Trophoblast cell (in vitro differentiated cells and primary cell): ENCODE data around the gene ZNF41.

Experiments
- DNase-seq, 2 donors: peaks; one replicate each; pipeline ENCODE4 v3.0.0-alpha.2; 2016
- H2AFZ ChIP-seq: 2 replicates; pipeline ENCODE4 v1.6.1; 2013; ENCODE audit warnings: low read length, moderate library complexity, mild to moderate bottlenecking; ENCODE audit not compliant: insufficient read depth, poor library complexity
- H2AK5ac ChIP-seq: 2 replicates; pipeline ENCODE4 v1.6.1; 2013; ENCODE audit warnings: mild to moderate bottlenecking, low read length
- H2BK120ac ChIP-seq: 2 replicates; pipeline ENCODE4 v1.6.1; 2013; ENCODE audit warnings: low read length, mild to moderate bottlenecking, moderate library complexity; ENCODE audit not compliant: insufficient read depth, poor library complexity
- H2BK12ac ChIP-seq: 2 replicates; pipeline ENCODE4 v1.6.1; 2013; ENCODE audit warnings: mild to moderate bottlenecking, low read length, moderate library complexity
- H2BK5ac ChIP-seq: 2 replicates; pipeline ENCODE4 v1.6.1; 2013; ENCODE audit warnings: low read length, low read depth, moderate library complexity, mild to moderate bottlenecking; ENCODE audit not compliant: poor library complexity
- H3K14ac ChIP-seq: 2 replicates; pipeline ENCODE4 v1.6.1; 2013; ENCODE audit warnings: mild to moderate bottlenecking, low read length
- H3K18ac ChIP-seq: 2 replicates; pipeline ENCODE4 v1.6.1; 2013; ENCODE audit warnings: mild to moderate bottlenecking, low read length
- H3K23ac ChIP-seq: 2 replicates; pipeline ENCODE4 v1.6.1; 2013; ENCODE audit warnings: low read length
- H3K27ac ChIP-seq: 2 replicates; pipeline ENCODE4 v1.5.1; 2013; ENCODE audit warnings: low read depth, mild to moderate bottlenecking, inconsistent platforms, low read length, moderate library complexity
- H3K27me3 ChIP-seq: 2 replicates; pipeline ENCODE4 v1.6.1; 2013; ENCODE audit warnings: inconsistent platforms, mild to moderate bottlenecking, low read length, moderate library complexity; ENCODE audit not compliant: insufficient read depth
- H3K36me3 ChIP-seq, 2 experiments: 1 replicate in 1 of 2; 2 replicates in 1 of 2; pipeline ENCODE4 v1.6.1; 2013; ENCODE audit warnings: low read length in 2 of 2, mild to moderate bottlenecking in 2 of 2, moderate library complexity in 1 of 2; ENCODE audit not compliant: insufficient read depth in 2 of 2, control insufficient read depth in 1 of 2
- H3K4ac ChIP-seq: 2 replicates; pipeline ENCODE4 v1.6.1; 2013; ENCODE audit warnings: low read depth, mild to moderate bottlenecking, low read length, moderate library complexity
- H3K4me1 ChIP-seq, 2 experiments: 1 replicate in 1 of 2; 2 replicates in 1 of 2; pipeline ENCODE4 v1.6.1; 2013; ENCODE audit warnings: low read length in 2 of 2, mild to moderate bottlenecking in 2 of 2, moderate library complexity in 1 of 2; ENCODE audit not compliant: insufficient read depth in 2 of 2, control insufficient read depth in 1 of 2
- H3K4me2 ChIP-seq: 2 replicates; pipeline ENCODE4 v1.6.1; 2013; ENCODE audit warnings: inconsistent platforms, mild to moderate bottlenecking, low read length, moderate library complexity
- H3K4me3 ChIP-seq: 2 replicates; pipeline ENCODE4 v1.5.1; 2013; ENCODE audit warnings: mild to moderate bottlenecking, low read depth, low read length, inconsistent platforms
- H3K79me1 ChIP-seq: one replicate; pipeline ENCODE4 v1.6.1; 2013; ENCODE audit warnings: low read length
- H3K79me2 ChIP-seq: 2 replicates; pipeline ENCODE4 v1.6.1; 2013; ENCODE audit warnings: low read length, mild to moderate bottlenecking; ENCODE audit not compliant: control insufficient read depth, insufficient read depth, poor library complexity
- H3K9ac ChIP-seq: 2 replicates; pipeline ENCODE4 v1.6.1; 2013; ENCODE audit warnings: mild to moderate bottlenecking, low read length
- H3K9me3 ChIP-seq: 2 replicates; pipeline ENCODE4 v1.6.1; 2013; ENCODE audit warnings: low read depth, mild to moderate bottlenecking, control low read depth, inconsistent platforms, low read length; ENCODE audit not compliant: insufficient read depth
- H4K12ac ChIP-seq: 2 replicates; pipeline ENCODE4 v1.6.1; 2013; ENCODE audit warnings: low read depth, mild to moderate bottlenecking, low read length, moderate library complexity
- H4K8ac ChIP-seq: 2 replicates; pipeline ENCODE4 v1.6.1; 2013; ENCODE audit warnings: low read depth, mild to moderate bottlenecking, low read length, moderate library complexity
- H4K91ac ChIP-seq: one replicate; pipeline ENCODE4 v1.6.1; 2013; ENCODE audit warnings: low read depth, mild to moderate bottlenecking, low read length, moderate library complexity
- WGBS: extraction: QIAGEN DNeasy Blood & Tissue Kit; methylation state at CpG from one replicate; pipeline ENCODE4 v1.1.7; 2013; ENCODE audit warnings: missing lambda C conversion rate; ENCODE audit not compliant: insufficient read length, insufficient coverage; ENCODE audit errors: extremely low coverage; 5-methylcytosine and 5-hydroxymethylcytosine counted together

Gene ZNF41

DNA sequence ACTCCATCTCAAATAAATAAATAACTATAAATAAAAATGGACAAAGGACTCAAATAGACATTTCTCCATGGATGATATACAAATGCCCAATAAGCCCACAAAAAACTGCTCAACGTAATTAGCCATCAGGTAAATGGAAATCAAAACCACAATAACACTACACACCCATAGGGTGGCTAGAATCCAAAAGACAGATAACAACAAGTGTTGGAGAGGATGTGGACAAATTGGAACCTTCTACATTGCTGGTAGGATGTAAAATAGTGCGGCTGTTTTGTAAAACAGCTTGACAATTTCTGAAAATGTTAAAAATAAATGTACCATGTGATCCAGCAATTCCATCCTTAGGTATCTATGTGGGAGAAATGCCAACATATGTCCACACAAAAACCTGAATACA, 60.6 kb downstream of the ZNF41 start:
- H3K79me1 ChIP-seq, result no peaks in the 10 kb centered on the region
- H2BK12ac ChIP-seq, result no peak overlapping the region
- no peak overlapping the region for H4K91ac ChIP-seq
- H2BK120ac ChIP-seq, result no peak overlapping the region
- no CpG with 5 or more reads among the region's 2 CpGs for WGBS
- no peak overlapping the region for H3K14ac ChIP-seq
- H3K18ac ChIP-seq, result no peak overlapping the region
- DNase-seq, result no peak
- no peak overlapping the region for H4K8ac ChIP-seq
- H3K36me3 ChIP-seq, result no peaks in the 10 kb centered on the region
- no peaks in the 10 kb centered on the region for H3K27me3 ChIP-seq
- H3K79me2 ChIP-seq, result no peaks in the 10 kb centered on the region
- peaks cover 2% of the 10 kb centered on the region for H3K9me3 ChIP-seq
- no peak overlapping the region for H2AFZ ChIP-seq
- H3K4me3 ChIP-seq, result no peak overlapping the region
- no peak overlapping the region for H4K12ac ChIP-seq
- no peak overlapping the region for H3K9ac ChIP-seq
- H3K23ac ChIP-seq, result no peak overlapping the region
- no peak overlapping the region for H3K27ac ChIP-seq
- no peaks in the 10 kb centered on the region for H3K4me1 ChIP-seq
- H2BK5ac ChIP-seq, result no peak overlapping the region
- H3K4ac ChIP-seq, result no peak overlapping the region
- no peak overlapping the region for H3K4me2 ChIP-seq
- H2AK5ac ChIP-seq, result no peak overlapping the region

DNA sequence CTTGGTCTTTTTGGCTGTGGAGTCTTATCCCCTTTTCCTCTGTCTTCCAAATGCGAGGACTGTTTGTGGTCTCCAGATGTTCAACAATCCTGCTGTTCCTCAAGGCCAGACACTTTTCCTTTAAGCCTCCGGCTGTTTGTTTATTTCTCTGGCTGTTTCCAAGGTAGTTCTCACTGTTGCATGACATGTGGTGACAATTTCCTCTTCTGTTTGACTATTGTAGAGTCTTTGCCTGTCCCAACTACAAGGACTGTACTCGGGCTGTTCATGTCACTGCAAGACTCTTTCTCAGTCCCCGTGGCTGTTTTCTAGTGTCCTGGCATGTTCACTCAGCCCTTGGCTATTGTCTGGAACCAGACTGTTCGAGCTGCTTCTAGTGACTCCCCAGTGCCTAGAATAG, 62.1 kb downstream of the ZNF41 start:
- DNase-seq, result no peak
- Histone ChIP-seq H3K14ac (no peak overlapping the region), H3K79me1 (no peaks in the 10 kb centered on the region), H3K27me3 (no peaks in the 10 kb centered on the region), H3K4me3 (no peak overlapping the region), H2AFZ (no peak overlapping the region), H3K4ac (no peak overlapping the region), H2AK5ac (no peak overlapping the region), H2BK5ac (no peak overlapping the region), H3K9me3 (peaks cover 2% of the 10 kb centered on the region), H3K4me2 (no peak overlapping the region), H2BK120ac (no peak overlapping the region), H3K27ac (no peak overlapping the region), H3K9ac (no peak overlapping the region), H3K4me1 (no peaks in the 10 kb centered on the region), H3K18ac (no peak overlapping the region), H3K23ac (no peak overlapping the region), H3K36me3 (no peaks in the 10 kb centered on the region), H4K8ac (no peak overlapping the region), H3K79me2 (no peaks in the 10 kb centered on the region), H2BK12ac (no peak overlapping the region), H4K12ac (no peak overlapping the region), H4K91ac (no peak overlapping the region)
- WGBS, result no CpG with 5 or more reads among the region's 5 CpGs

DNA sequence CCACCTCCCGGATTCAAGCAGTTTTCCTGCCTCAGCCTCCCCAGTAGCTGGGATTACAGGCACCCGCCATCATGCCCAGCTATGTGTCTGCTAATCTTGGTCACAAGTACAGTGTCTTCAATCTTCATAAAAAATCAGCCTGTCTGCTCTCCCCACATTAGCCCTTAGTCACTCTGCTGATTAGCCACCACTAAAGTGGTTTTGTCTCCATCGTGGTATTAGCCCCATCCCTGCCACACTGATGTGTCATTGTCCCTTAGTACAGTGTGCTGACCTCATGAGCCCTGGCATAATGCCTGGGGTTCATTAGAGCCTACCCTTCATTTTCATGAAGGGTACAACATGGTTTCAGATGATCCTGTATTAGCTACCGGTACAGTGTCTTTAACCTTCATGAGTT, 62.8 kb downstream of the ZNF41 start:
- Histone ChIP-seq H4K12ac (no peak overlapping the region), H2AFZ (no peak overlapping the region), H3K27me3 (no peaks in the 10 kb centered on the region), H3K27ac (no peak overlapping the region), H2AK5ac (no peak overlapping the region), H3K9me3 (peaks cover 2% of the 10 kb centered on the region), H3K9ac (no peak overlapping the region), H3K4me2 (no peak overlapping the region), H3K18ac (no peak overlapping the region), H3K4me3 (no peak overlapping the region), H3K4ac (no peak overlapping the region), H3K4me1 (no peaks in the 10 kb centered on the region), H2BK12ac (no peak overlapping the region), H4K91ac (no peak overlapping the region), H4K8ac (no peak overlapping the region), H3K23ac (no peak overlapping the region), H3K14ac (no peak overlapping the region), H2BK120ac (no peak overlapping the region), H3K36me3 (no peaks in the 10 kb centered on the region), H3K79me2 (no peaks in the 10 kb centered on the region), H3K79me1 (no peaks in the 10 kb centered on the region), H2BK5ac (no peak overlapping the region)
- WGBS, result no CpG with 5 or more reads among the region's 4 CpGs
- DNase-seq, result no peak

DNA sequence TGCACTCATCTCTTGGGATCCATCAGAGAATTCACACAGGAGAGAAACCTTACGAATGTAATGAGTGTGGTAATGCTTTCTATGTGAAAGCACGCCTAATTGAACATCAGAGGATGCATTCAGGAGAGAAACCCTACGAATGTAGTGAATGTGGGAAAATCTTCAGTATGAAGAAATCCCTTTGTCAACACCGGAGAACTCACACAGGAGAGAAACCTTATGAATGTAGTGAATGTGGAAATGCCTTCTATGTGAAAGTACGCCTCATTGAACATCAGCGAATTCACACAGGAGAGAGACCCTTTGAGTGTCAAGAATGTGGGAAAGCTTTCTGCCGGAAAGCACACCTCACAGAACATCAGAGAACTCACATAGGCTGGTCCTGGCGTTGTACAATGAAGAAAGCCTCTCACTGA, 69.8 kb downstream of the ZNF41 start:
- Histone ChIP-seq H3K18ac (no peak overlapping the region), H3K4ac (no peak overlapping the region), H3K4me2 (no peak overlapping the region), H2BK120ac (no peak overlapping the region), H4K12ac (no peak overlapping the region), H3K79me1 (no peaks in the 10 kb centered on the region), H3K23ac (no peak overlapping the region), H3K4me1 (no peaks in the 10 kb centered on the region), H2BK12ac (no peak overlapping the region), H3K79me2 (no peaks in the 10 kb centered on the region), H3K27me3 (no peaks in the 10 kb centered on the region), H4K8ac (no peak overlapping the region), H3K9me3 (peaks cover 4% of the 10 kb centered on the region), H4K91ac (no peak overlapping the region), H3K14ac (no peak overlapping the region), H2BK5ac (no peak overlapping the region), H3K36me3 (no peaks in the 10 kb centered on the region), H3K9ac (no peak overlapping the region), H3K27ac (no peak overlapping the region), H2AK5ac (no peak overlapping the region), H2AFZ (no peak overlapping the region), H3K4me3 (no peak overlapping the region)
- no CpG with 5 or more reads among the region's 8 CpGs for WGBS
- no peak for DNase-seq
